Measurements from ENCODE around the gene ZNF518A. TPM values are rescaled to one million over a fixed set of nuclear protein-coding genes. Genes with fewer than 3 reads are reported as not detected.

The ZNF518A gene
- total and polyA plus RNA-seq, 2 donors = 15.8 to 19.4 TPM

- H3K4me3 ChIP-seq (ENCODE audit: low read length in 2 of 2) = peak overlapping the region; percentile 62 to 96
- peaks cover 3 to 6% of the 10 kb centered on the region in 2 donors for H3K4me1 ChIP-seq (ENCODE audit: control insufficient read depth in 2 of 2, insufficient read depth in 2 of 2, low read length in 2 of 2)
- H3K9me3 ChIP-seq (ENCODE audit: control insufficient read depth in 2 of 2, insufficient read depth in 1 of 2, low read length in 1 of 2) = peaks cover 3 to 4% of the 10 kb centered on the region in 2 donors
- 1% methylated on average over 42 of the region's 42 CpGs for WGBS
- H3K27ac ChIP-seq (ENCODE audit: low read depth in 1 of 2, low read length in 1 of 2) = peak overlapping the region; percentile 93 to 100
- peaks cover 0 to 9% of the 10 kb centered on the region in 2 donors for H3K27me3 ChIP-seq (ENCODE audit: control insufficient read depth in 2 of 2, insufficient read depth in 1 of 2, low read length in 1 of 2)
- peak in 7 of 9 donors; percentile 56 to 98 (median 91) for DNase-seq (ENCODE audit: low read depth in 6 of 9, low spot score in 9 of 9)
- H3K36me3 ChIP-seq (ENCODE audit: control insufficient read depth in 2 of 2, insufficient read depth in 2 of 2, low read length in 1 of 2) = peaks cover 7 to 18% of the 10 kb centered on the region in 2 donors
Observed at GRCh38 chr10:96130326-96130995, 364 bp downstream of the ZNF518A start.

- Histone ChIP-seq H3K4me1 (ENCODE audit: control insufficient read depth in 2 of 2, insufficient read depth in 2 of 2, low read length in 2 of 2) (peaks cover 3 to 6% of the 10 kb centered on the region in 2 donors), H3K4me3 (ENCODE audit: low read length in 2 of 2) (peak overlapping the region; percentile 62 to 96), H3K27ac (ENCODE audit: low read depth in 1 of 2, low read length in 1 of 2) (no peak overlapping the region), H3K27me3 (ENCODE audit: control insufficient read depth in 2 of 2, insufficient read depth in 1 of 2, low read length in 1 of 2) (peaks cover 0 to 9% of the 10 kb centered on the region in 2 donors), H3K9me3 (ENCODE audit: control insufficient read depth in 2 of 2, insufficient read depth in 1 of 2, low read length in 1 of 2) (peaks cover 3 to 4% of the 10 kb centered on the region in 2 donors), H3K36me3 (ENCODE audit: control insufficient read depth in 2 of 2, insufficient read depth in 2 of 2, low read length in 1 of 2) (peaks cover 8 to 21% of the 10 kb centered on the region in 2 donors)
- 85% methylated on average over 3 of the region's 3 CpGs for WGBS
- DNase-seq (ENCODE audit: low read depth in 6 of 9, low spot score in 9 of 9) = no peak
Observed at GRCh38 chr10:96131621-96132020, 1.5 kb downstream of the ZNF518A start.

GRCh38 chr10:96133135-96133534 lies 3.0 kb downstream of the ZNF518A start:
- H3K9me3 ChIP-seq (ENCODE audit: control insufficient read depth in 2 of 2, insufficient read depth in 1 of 2, low read length in 1 of 2) = peaks cover 3 to 4% of the 10 kb centered on the region in 2 donors
- DNase-seq (ENCODE audit: low read depth in 6 of 9, low spot score in 9 of 9) = no peak
- H3K36me3 ChIP-seq (ENCODE audit: control insufficient read depth in 2 of 2, insufficient read depth in 2 of 2, low read length in 1 of 2) = peaks cover 16 to 34% of the 10 kb centered on the region in 2 donors
- peaks cover 3 to 6% of the 10 kb centered on the region in 2 donors for H3K4me1 ChIP-seq (ENCODE audit: control insufficient read depth in 2 of 2, insufficient read depth in 2 of 2, low read length in 2 of 2)
- peaks cover 0 to 4% of the 10 kb centered on the region in 2 donors for H3K27me3 ChIP-seq (ENCODE audit: control insufficient read depth in 2 of 2, insufficient read depth in 1 of 2, low read length in 1 of 2)
- no peak overlapping the region for H3K4me3 ChIP-seq (ENCODE audit: low read length in 2 of 2)
- no peak overlapping the region for H3K27ac ChIP-seq (ENCODE audit: low read depth in 1 of 2, low read length in 1 of 2)

GRCh38 chr10:96136810-96137209 lies 6.7 kb downstream of the ZNF518A start:
- Histone ChIP-seq H3K27me3 (ENCODE audit: control insufficient read depth in 2 of 2, insufficient read depth in 1 of 2, low read length in 1 of 2) (no peaks in the 10 kb centered on the region), H3K4me1 (ENCODE audit: control insufficient read depth in 2 of 2, insufficient read depth in 2 of 2, low read length in 2 of 2) (peaks cover 0 to 2% of the 10 kb centered on the region in 2 donors), H3K36me3 (ENCODE audit: control insufficient read depth in 2 of 2, insufficient read depth in 2 of 2, low read length in 1 of 2) (peaks cover 28 to 60% of the 10 kb centered on the region in 2 donors), H3K4me3 (ENCODE audit: low read length in 2 of 2) (no peak overlapping the region), H3K27ac (ENCODE audit: low read depth in 1 of 2, low read length in 1 of 2) (no peak overlapping the region), H3K9me3 (ENCODE audit: control insufficient read depth in 2 of 2, insufficient read depth in 1 of 2, low read length in 1 of 2) (no peaks in the 10 kb centered on the region)
- WGBS = 97% methylated on average over 5 of the region's 5 CpGs
- no peak for DNase-seq (ENCODE audit: low read depth in 6 of 9, low spot score in 9 of 9)

- Histone ChIP-seq H3K4me3 (ENCODE audit: low read length in 2 of 2) (no peak overlapping the region), H3K27ac (ENCODE audit: low read depth in 1 of 2, low read length in 1 of 2) (no peak overlapping the region), H3K4me1 (ENCODE audit: control insufficient read depth in 2 of 2, insufficient read depth in 2 of 2, low read length in 2 of 2) (no peaks in the 10 kb centered on the region), H3K9me3 (ENCODE audit: control insufficient read depth in 2 of 2, insufficient read depth in 1 of 2, low read length in 1 of 2) (no peaks in the 10 kb centered on the region), H3K36me3 (ENCODE audit: control insufficient read depth in 2 of 2, insufficient read depth in 2 of 2, low read length in 1 of 2) (peaks cover 28 to 63% of the 10 kb centered on the region in 2 donors), H3K27me3 (ENCODE audit: control insufficient read depth in 2 of 2, insufficient read depth in 1 of 2, low read length in 1 of 2) (no peaks in the 10 kb centered on the region)
- DNase-seq (ENCODE audit: low read depth in 6 of 9, low spot score in 9 of 9) = no peak
- 98% methylated on average over 2 of the region's 2 CpGs for WGBS
Observed at GRCh38 chr10:96137567-96137966, 7.5 kb downstream of the ZNF518A start.

GRCh38 chr10:96138102-96138501 lies 8.0 kb downstream of the ZNF518A start:
- H3K36me3 ChIP-seq (ENCODE audit: control insufficient read depth in 2 of 2, insufficient read depth in 2 of 2, low read length in 1 of 2) = peaks cover 28 to 68% of the 10 kb centered on the region in 2 donors
- no peak for DNase-seq (ENCODE audit: low read depth in 6 of 9, low spot score in 9 of 9)

GRCh38 chr10:96152437-96152836 lies 22.3 kb downstream of the ZNF518A start:
- H3K36me3 ChIP-seq (ENCODE audit: control insufficient read depth in 2 of 2, insufficient read depth in 2 of 2, low read length in 1 of 2) = peaks cover 16 to 53% of the 10 kb centered on the region in 2 donors
- H3K4me3 ChIP-seq (ENCODE audit: low read length in 2 of 2) = no peak overlapping the region
- H3K4me1 ChIP-seq (ENCODE audit: control insufficient read depth in 2 of 2, insufficient read depth in 2 of 2, low read length in 2 of 2) = no peaks in the 10 kb centered on the region
- no peaks in the 10 kb centered on the region for H3K9me3 ChIP-seq (ENCODE audit: control insufficient read depth in 2 of 2, insufficient read depth in 1 of 2, low read length in 1 of 2)
- 98% methylated on average over 4 of the region's 4 CpGs for WGBS
- no peaks in the 10 kb centered on the region for H3K27me3 ChIP-seq (ENCODE audit: control insufficient read depth in 2 of 2, insufficient read depth in 1 of 2, low read length in 1 of 2)
- H3K27ac ChIP-seq (ENCODE audit: low read depth in 1 of 2, low read length in 1 of 2) = no peak overlapping the region
- no peak for DNase-seq (ENCODE audit: low read depth in 6 of 9, low spot score in 9 of 9)

More at GRCh38 chr10:96138102-96138501, 8.0 kb downstream of the ZNF518A start:
- no peaks in the 10 kb centered on the region for H3K27me3 ChIP-seq (ENCODE audit: control insufficient read depth in 2 of 2, insufficient read depth in 1 of 2, low read length in 1 of 2)
- no peaks in the 10 kb centered on the region for H3K9me3 ChIP-seq (ENCODE audit: control insufficient read depth in 2 of 2, insufficient read depth in 1 of 2, low read length in 1 of 2)
- WGBS = 98% methylated on average over 1 of the region's 1 CpG
- no peaks in the 10 kb centered on the region for H3K4me1 ChIP-seq (ENCODE audit: control insufficient read depth in 2 of 2, insufficient read depth in 2 of 2, low read length in 2 of 2)
- no peak overlapping the region for H3K27ac ChIP-seq (ENCODE audit: low read depth in 1 of 2, low read length in 1 of 2)
- no peak overlapping the region for H3K4me3 ChIP-seq (ENCODE audit: low read length in 2 of 2)

- no peaks in the 10 kb centered on the region for H3K9me3 ChIP-seq (ENCODE audit: control insufficient read depth in 2 of 2, insufficient read depth in 1 of 2, low read length in 1 of 2)
- H3K4me3 ChIP-seq (ENCODE audit: low read length in 2 of 2) = no peak overlapping the region
- no peak overlapping the region for H3K27ac ChIP-seq (ENCODE audit: low read depth in 1 of 2, low read length in 1 of 2)
- no peaks in the 10 kb centered on the region for H3K4me1 ChIP-seq (ENCODE audit: control insufficient read depth in 2 of 2, insufficient read depth in 2 of 2, low read length in 2 of 2)
- H3K27me3 ChIP-seq (ENCODE audit: control insufficient read depth in 2 of 2, insufficient read depth in 1 of 2, low read length in 1 of 2) = no peaks in the 10 kb centered on the region
- DNase-seq (ENCODE audit: low read depth in 6 of 9, low spot score in 9 of 9) = no peak
- WGBS = 100% methylated on average over 1 of the region's 1 CpG
- peaks cover 16 to 55% of the 10 kb centered on the region in 2 donors for H3K36me3 ChIP-seq (ENCODE audit: control insufficient read depth in 2 of 2, insufficient read depth in 2 of 2, low read length in 1 of 2)
Observed at GRCh38 chr10:96153070-96153469, 23.0 kb downstream of the ZNF518A start.

GRCh38 chr10:96165726-96166125 lies 35.6 kb downstream of the ZNF518A start:
- 98% methylated on average over 6 of the region's 6 CpGs for WGBS
- H3K4me3 ChIP-seq (ENCODE audit: low read length in 2 of 2) = no peak overlapping the region
- H3K27ac ChIP-seq (ENCODE audit: low read depth in 1 of 2, low read length in 1 of 2) = no peak overlapping the region
- no peak for DNase-seq (ENCODE audit: low read depth in 6 of 9, low spot score in 9 of 9)
- H3K27me3 ChIP-seq (ENCODE audit: control insufficient read depth in 2 of 2, insufficient read depth in 1 of 2, low read length in 1 of 2) = no peaks in the 10 kb centered on the region
- no peaks in the 10 kb centered on the region for H3K4me1 ChIP-seq (ENCODE audit: control insufficient read depth in 2 of 2, insufficient read depth in 2 of 2, low read length in 2 of 2)
- H3K9me3 ChIP-seq (ENCODE audit: control insufficient read depth in 2 of 2, insufficient read depth in 1 of 2, low read length in 1 of 2) = peaks cover 1 to 6% of the 10 kb centered on the region in 2 donors
- no peaks in the 10 kb centered on the region for H3K36me3 ChIP-seq (ENCODE audit: control insufficient read depth in 2 of 2, insufficient read depth in 2 of 2, low read length in 1 of 2)

Measured in thymus (tissue), 11 donors.